ENCODE data around the gene FAM98C. TPM values are rescaled to one million over a fixed set of nuclear protein-coding genes. Genes with fewer than 3 reads are reported as not detected.
"Not testable (repeated sequence)": the region's sequence is repeated elsewhere in the genome, so short reads cannot be mapped to it uniquely, and the experiment has no call there.

The FAM98C gene
- polyA plus RNA-seq, 2 donors: 23.8 to 25.0 TPM

DNA sequence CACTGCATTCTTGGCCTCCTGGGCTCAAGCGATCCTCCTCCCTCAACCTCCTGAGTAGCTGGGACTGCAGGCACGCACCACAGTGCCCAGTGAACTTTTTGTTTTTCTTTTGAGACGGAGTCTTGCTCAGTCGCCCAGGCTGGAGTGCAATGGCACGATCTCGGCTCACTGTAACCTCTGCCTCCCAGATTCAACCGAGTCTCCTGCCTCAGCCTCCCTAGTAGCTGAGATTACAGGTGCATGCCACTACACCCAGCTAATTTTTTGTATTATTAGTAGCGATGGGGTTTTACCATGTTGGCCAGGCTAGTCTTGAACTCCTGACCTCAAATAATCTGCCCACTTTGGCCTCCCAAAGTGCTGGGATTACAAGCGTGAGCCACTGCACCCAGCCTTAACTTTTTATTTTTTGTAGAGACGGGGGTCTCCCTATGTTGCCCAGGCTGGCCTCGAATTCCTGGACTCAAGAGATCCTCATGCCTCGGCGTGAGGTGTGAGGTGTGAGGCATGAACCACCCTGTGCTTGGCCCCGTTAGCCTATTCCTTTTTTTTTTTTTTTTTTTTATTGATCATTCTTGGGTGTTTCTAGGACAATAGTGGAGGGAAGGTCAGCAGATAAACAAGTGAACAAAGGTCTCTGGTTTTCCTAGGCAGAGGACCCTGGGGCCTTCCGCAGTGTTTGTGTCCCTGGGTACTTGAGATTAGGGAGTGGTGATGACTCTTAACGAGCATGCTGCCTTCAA, 39.8 kb upstream of the FAM98C start:
- H3K27ac ChIP-seq (ENCODE audit: low read depth in 2 of 2, low read length in 1 of 2); H3K9me3 ChIP-seq (ENCODE audit: control insufficient read depth in 2 of 2, insufficient read depth in 1 of 2, low read depth in 1 of 2, low read length in 1 of 2); H3K4me3 ChIP-seq (ENCODE audit: low read depth in 1 of 2, low read length in 2 of 2); H3K4me1 ChIP-seq (ENCODE audit: control insufficient read depth in 2 of 2, insufficient read depth in 2 of 2, low read length in 1 of 2); H3K27me3 ChIP-seq (ENCODE audit: control insufficient read depth in 1 of 2, insufficient read depth in 2 of 2, low read length in 2 of 2); H3K36me3 ChIP-seq (ENCODE audit: control insufficient read depth in 2 of 2, insufficient read depth in 2 of 2, low read length in 1 of 2): not testable (repeated sequence)
- WGBS, 2 donors: 73 to 83% methylated on average over 14 to 15 of the region's 16 CpGs

DNA sequence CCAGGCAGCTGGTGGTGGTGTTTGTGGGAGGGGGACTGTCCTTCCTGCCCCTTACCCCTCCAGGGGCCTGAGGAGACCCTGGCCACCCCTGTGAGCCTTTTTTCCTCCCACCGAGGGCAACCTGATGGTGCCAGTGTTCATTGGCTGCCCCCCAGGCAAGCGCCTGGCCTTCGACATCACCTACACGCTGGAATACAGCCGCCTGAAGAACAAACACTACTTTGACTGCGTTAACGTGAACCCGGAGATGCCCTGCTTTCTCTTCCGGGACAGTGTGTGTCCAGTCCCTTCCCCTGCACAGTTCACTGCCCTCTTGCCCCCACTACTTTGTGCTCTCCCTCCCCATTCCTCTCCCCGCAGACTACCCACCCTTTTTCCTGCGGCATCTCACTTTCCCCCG, 35.9 kb upstream of the FAM98C start:
- no peaks in the 10 kb centered on the region for H3K27me3 ChIP-seq (ENCODE audit: control insufficient read depth in 1 of 2, insufficient read depth in 2 of 2, low read length in 2 of 2)
- WGBS, 2 donors: 65 to 71% methylated on average over 12 of the region's 12 CpGs

DNA sequence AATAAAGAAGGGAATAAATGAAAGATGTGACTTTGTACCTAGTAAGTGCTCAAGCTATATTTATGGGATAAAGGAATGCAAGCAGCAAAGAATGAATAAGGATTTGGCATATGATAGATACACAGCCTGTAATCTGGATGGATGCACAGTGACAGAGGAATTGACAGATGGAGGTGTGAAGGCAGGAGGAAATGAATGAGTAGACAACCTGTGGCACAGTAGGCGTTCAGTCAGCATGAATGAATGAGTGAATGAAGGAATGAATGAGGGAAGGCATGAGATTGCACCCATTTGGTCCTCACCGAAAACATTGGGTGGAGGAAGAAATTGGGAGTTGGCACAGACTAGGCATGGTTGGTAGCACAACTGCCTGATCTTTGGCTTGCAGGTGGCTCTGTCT, 33.3 kb upstream of the FAM98C start:
- Histone ChIP-seq H3K36me3 (ENCODE audit: control insufficient read depth in 2 of 2, insufficient read depth in 2 of 2, low read length in 1 of 2) (no peaks in the 10 kb centered on the region), H3K27ac (ENCODE audit: low read depth in 2 of 2, low read length in 1 of 2) (no peak overlapping the region), H3K27me3 (ENCODE audit: control insufficient read depth in 1 of 2, insufficient read depth in 2 of 2, low read length in 2 of 2) (no peaks in the 10 kb centered on the region), H3K9me3 (ENCODE audit: control insufficient read depth in 2 of 2, insufficient read depth in 1 of 2, low read depth in 1 of 2, low read length in 1 of 2) (no peaks in the 10 kb centered on the region), H3K4me1 (ENCODE audit: control insufficient read depth in 2 of 2, insufficient read depth in 2 of 2, low read length in 1 of 2) (no peaks in the 10 kb centered on the region), H3K4me3 (ENCODE audit: low read depth in 1 of 2, low read length in 2 of 2) (no peak overlapping the region)
- WGBS, 2 donors: 82 to 83% methylated on average over 2 of the region's 2 CpGs

More for the DNA sequence above, 35.9 kb upstream of the FAM98C start:
- no peak overlapping the region for H3K27ac ChIP-seq (ENCODE audit: low read depth in 2 of 2, low read length in 1 of 2)
- H3K4me3 ChIP-seq (ENCODE audit: low read depth in 1 of 2, low read length in 2 of 2): no peak overlapping the region
- H3K4me1 ChIP-seq (ENCODE audit: control insufficient read depth in 2 of 2, insufficient read depth in 2 of 2, low read length in 1 of 2): no peaks in the 10 kb centered on the region
- H3K9me3 ChIP-seq (ENCODE audit: control insufficient read depth in 2 of 2, insufficient read depth in 1 of 2, low read depth in 1 of 2, low read length in 1 of 2): no peaks in the 10 kb centered on the region
- no peaks in the 10 kb centered on the region for H3K36me3 ChIP-seq (ENCODE audit: control insufficient read depth in 2 of 2, insufficient read depth in 2 of 2, low read length in 1 of 2)

DNA sequence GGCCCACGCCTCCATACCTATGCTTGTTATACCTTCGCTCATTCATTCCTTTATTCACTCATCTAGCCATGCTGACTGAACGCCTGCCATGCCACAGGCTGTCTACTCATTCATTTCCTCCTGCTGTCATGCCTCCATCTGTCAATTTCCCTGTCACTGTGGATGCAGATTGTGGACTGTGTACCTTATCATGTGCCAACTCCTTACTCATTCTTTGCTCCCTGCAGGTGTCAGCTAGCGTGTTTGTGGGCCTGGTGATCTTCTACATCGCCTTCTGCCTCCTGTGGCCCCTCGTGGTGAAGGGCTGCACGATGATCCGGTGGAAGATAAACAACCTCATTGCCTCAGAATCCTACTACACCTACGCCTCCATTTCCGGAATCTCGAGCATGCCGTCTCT, 32.6 kb upstream of the FAM98C start:
- H3K27ac ChIP-seq (ENCODE audit: low read depth in 2 of 2, low read length in 1 of 2): no peak overlapping the region
- WGBS, 2 donors: 65 to 72% methylated on average over 12 of the region's 12 CpGs
- no peaks in the 10 kb centered on the region for H3K4me1 ChIP-seq (ENCODE audit: control insufficient read depth in 2 of 2, insufficient read depth in 2 of 2, low read length in 1 of 2)
- H3K27me3 ChIP-seq (ENCODE audit: control insufficient read depth in 1 of 2, insufficient read depth in 2 of 2, low read length in 2 of 2): no peaks in the 10 kb centered on the region
- no peak overlapping the region for H3K4me3 ChIP-seq (ENCODE audit: low read depth in 1 of 2, low read length in 2 of 2)
- H3K36me3 ChIP-seq (ENCODE audit: control insufficient read depth in 2 of 2, insufficient read depth in 2 of 2, low read length in 1 of 2): no peaks in the 10 kb centered on the region
- H3K9me3 ChIP-seq (ENCODE audit: control insufficient read depth in 2 of 2, insufficient read depth in 1 of 2, low read depth in 1 of 2, low read length in 1 of 2): no peaks in the 10 kb centered on the region

DNA sequence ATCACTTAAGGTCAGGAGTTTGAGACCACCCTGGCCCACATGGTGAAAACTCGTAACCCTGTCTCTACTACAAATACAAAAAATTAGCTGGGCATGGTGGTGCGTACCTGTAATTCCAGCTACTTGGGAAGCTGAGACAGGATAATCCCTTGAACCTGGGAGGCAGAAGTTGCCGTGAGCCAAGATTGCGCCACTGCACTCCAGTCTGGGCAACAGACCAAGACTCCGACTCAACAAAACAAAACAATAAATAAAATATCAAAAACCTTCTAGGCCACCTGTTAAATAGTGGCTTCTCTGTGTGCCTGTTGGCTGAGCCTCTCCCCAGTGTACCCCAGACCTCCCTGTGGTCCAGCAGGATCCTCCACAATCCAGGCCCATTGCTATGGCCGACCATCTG, 31.8 kb upstream of the FAM98C start:
- H3K36me3 ChIP-seq (ENCODE audit: control insufficient read depth in 2 of 2, insufficient read depth in 2 of 2, low read length in 1 of 2): no peaks in the 10 kb centered on the region
- H3K27me3 ChIP-seq (ENCODE audit: control insufficient read depth in 1 of 2, insufficient read depth in 2 of 2, low read length in 2 of 2): no peaks in the 10 kb centered on the region
- WGBS, 2 donors: 69 to 75% methylated on average over 6 of the region's 6 CpGs
- peaks cover 2 to 3% of the 10 kb centered on the region in 2 donors for H3K4me1 ChIP-seq (ENCODE audit: control insufficient read depth in 2 of 2, insufficient read depth in 2 of 2, low read length in 1 of 2)
- no peaks in the 10 kb centered on the region for H3K9me3 ChIP-seq (ENCODE audit: control insufficient read depth in 2 of 2, insufficient read depth in 1 of 2, low read depth in 1 of 2, low read length in 1 of 2)
- no peak overlapping the region for H3K27ac ChIP-seq (ENCODE audit: low read depth in 2 of 2, low read length in 1 of 2)
- no peak overlapping the region for H3K4me3 ChIP-seq (ENCODE audit: low read depth in 1 of 2, low read length in 2 of 2)

DNA sequence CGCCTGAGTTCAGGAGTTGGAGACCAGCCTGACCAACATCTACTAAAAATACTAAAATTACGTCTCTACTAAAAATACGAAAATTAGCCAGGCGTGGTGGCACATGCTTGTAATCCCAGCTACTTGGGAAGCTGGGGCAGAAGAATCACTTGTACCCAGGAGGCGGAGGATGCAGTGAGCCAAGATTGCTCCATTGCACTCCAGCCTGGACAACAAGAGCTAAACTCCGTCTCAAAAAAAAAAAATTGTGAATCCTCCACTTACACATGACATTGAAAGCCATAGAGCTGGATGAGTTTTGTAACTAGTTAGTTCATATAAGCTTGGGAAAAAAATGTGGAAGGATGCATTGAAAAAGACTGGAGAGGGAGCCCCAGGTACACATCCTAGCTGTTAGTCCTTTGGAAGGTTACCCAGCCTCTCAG, 29.0 kb upstream of the FAM98C start:
- H3K36me3 ChIP-seq (ENCODE audit: control insufficient read depth in 2 of 2, insufficient read depth in 2 of 2, low read length in 1 of 2): no peaks in the 10 kb centered on the region
- no peaks in the 10 kb centered on the region for H3K27me3 ChIP-seq (ENCODE audit: control insufficient read depth in 1 of 2, insufficient read depth in 2 of 2, low read length in 2 of 2)
- peak overlapping the region; percentile 23 to 45 for H3K4me3 ChIP-seq (ENCODE audit: low read depth in 1 of 2, low read length in 2 of 2)
- H3K9me3 ChIP-seq (ENCODE audit: control insufficient read depth in 2 of 2, insufficient read depth in 1 of 2, low read depth in 1 of 2, low read length in 1 of 2): no peaks in the 10 kb centered on the region
- WGBS, 2 donors: 63 to 66% methylated on average over 6 of the region's 6 CpGs
- peaks cover 7 to 8% of the 10 kb centered on the region in 2 donors for H3K4me1 ChIP-seq (ENCODE audit: control insufficient read depth in 2 of 2, insufficient read depth in 2 of 2, low read length in 1 of 2)
- H3K27ac ChIP-seq (ENCODE audit: low read depth in 2 of 2, low read length in 1 of 2): peak overlapping the region; percentile 79 to 87

DNA sequence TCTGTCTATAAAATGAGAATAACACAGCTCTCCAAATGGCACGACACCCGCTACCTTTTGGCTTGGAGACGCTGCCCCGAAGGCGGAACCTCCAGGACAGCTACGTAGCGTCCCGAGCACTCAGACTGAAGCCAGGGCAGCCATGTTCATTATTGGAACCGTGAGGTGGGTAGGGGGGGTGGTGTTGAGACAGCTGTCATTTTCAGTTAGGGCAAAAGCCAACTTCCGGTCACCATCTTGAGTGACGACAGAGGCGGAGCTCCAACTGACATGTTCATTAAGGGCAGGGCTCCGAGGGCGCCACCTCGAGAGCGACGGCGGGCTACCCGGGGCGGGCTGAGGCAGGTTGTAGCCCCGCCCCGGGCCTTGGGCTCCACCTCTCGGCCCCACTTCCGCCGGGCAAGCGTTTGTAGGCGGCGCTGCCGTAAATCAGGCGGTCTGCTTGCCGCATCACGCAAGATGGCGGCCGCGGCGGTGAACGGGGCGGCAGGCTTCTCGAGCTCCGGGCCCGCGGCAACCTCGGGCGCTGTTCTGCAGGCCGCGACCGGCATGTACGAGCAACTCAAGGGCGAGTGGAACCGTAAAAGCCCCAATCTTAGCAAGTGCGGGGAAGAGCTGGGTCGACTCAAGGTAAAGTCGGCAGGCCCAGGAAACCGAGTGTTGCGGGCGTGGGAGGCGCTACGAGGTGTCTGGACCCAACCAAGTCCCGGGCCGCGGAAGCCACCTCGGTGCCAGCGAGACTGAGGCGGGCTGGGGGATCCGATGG, 28.4 kb upstream of the FAM98C start, which contains the start of gene PSMD8:
Gene PSMD8 (plus strand): TSS at position 240 of the 766 bp plus-strand sequence. CDS start 31 bp downstream, at position 271.
- Histone ChIP-seq H3K4me3 (ENCODE audit: low read depth in 1 of 2, low read length in 2 of 2) (peak within 1 kb of the TSS; percentile 72 to 82), H3K36me3 (ENCODE audit: control insufficient read depth in 2 of 2, insufficient read depth in 2 of 2, low read length in 1 of 2) (peaks cover 0 to 5% of the 10 kb centered on the region in 2 donors), H3K4me1 (ENCODE audit: control insufficient read depth in 2 of 2, insufficient read depth in 2 of 2, low read length in 1 of 2) (peaks cover 7 to 8% of the 10 kb centered on the region in 2 donors), H3K27ac (ENCODE audit: low read depth in 2 of 2, low read length in 1 of 2) (peak within 1 kb of the TSS; percentile 90 to 95), H3K9me3 (ENCODE audit: control insufficient read depth in 2 of 2, insufficient read depth in 1 of 2, low read depth in 1 of 2, low read length in 1 of 2) (no peaks in the 10 kb centered on the region), H3K27me3 (ENCODE audit: control insufficient read depth in 1 of 2, insufficient read depth in 2 of 2, low read length in 2 of 2) (no peaks in the 10 kb centered on the region)
- 0 to 1% methylated on average over 63 to 65 of the region's 65 CpGs for WGBS, 2 donors

DNA sequence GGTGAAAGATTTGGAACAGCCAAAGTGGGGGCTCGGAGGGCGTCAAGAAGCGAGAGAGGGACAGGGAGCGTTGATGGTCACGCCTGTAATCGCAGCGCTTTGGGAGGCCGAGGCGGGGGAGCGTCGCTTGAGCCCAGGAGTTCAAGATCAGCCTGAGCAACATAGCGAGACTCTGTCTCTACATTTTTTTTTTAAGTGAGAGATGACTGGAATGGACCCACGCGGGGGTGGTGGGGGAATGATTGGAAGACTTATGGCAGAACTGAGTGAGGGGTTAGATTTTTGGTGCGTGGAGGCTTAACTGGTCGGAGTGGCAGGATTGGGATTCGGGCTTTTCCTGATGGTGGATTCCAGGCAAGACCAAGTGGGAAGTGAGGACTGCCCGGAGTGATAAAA, 27.8 kb upstream of the FAM98C start:
- Histone ChIP-seq H3K9me3 (ENCODE audit: control insufficient read depth in 2 of 2, insufficient read depth in 1 of 2, low read depth in 1 of 2, low read length in 1 of 2) (no peaks in the 10 kb centered on the region), H3K4me1 (ENCODE audit: control insufficient read depth in 2 of 2, insufficient read depth in 2 of 2, low read length in 1 of 2) (peaks cover 7 to 8% of the 10 kb centered on the region in 2 donors), H3K27me3 (ENCODE audit: control insufficient read depth in 1 of 2, insufficient read depth in 2 of 2, low read length in 2 of 2) (no peaks in the 10 kb centered on the region), H3K4me3 (ENCODE audit: low read depth in 1 of 2, low read length in 2 of 2) (peak overlapping the region; percentile 72 to 82), H3K36me3 (ENCODE audit: control insufficient read depth in 2 of 2, insufficient read depth in 2 of 2, low read length in 1 of 2) (peaks cover 0 to 7% of the 10 kb centered on the region in 2 donors), H3K27ac (ENCODE audit: low read depth in 2 of 2, low read length in 1 of 2) (peak overlapping the region; percentile 90 to 95)
- WGBS, 2 donors: 1 to 3% methylated on average over 18 of the region's 18 CpGs

DNA sequence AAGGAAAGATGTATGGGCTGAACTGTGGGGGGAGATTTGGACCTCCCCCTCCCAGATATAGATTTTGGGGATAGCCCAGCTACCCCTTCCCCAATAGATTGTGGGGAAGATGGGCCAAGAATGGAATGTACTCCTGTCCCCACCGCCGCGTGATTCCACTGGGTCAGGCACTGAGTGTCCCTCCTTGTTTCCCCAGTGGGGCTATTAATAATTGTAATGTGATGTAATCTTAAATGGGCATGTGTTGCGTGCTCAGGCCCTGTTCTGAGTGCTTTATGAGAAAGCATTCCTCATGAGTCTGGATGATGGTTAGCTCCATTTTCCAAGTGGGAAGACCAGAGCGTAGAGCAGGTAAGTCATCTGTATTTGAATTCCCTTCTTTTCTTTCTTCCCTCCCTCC, 27.1 kb upstream of the FAM98C start:
- Histone ChIP-seq H3K36me3 (ENCODE audit: control insufficient read depth in 2 of 2, insufficient read depth in 2 of 2, low read length in 1 of 2) (peaks cover 0 to 12% of the 10 kb centered on the region in 2 donors), H3K27me3 (ENCODE audit: control insufficient read depth in 1 of 2, insufficient read depth in 2 of 2, low read length in 2 of 2) (no peaks in the 10 kb centered on the region), H3K4me1 (ENCODE audit: control insufficient read depth in 2 of 2, insufficient read depth in 2 of 2, low read length in 1 of 2) (peaks cover 7 to 8% of the 10 kb centered on the region in 2 donors), H3K9me3 (ENCODE audit: control insufficient read depth in 2 of 2, insufficient read depth in 1 of 2, low read depth in 1 of 2, low read length in 1 of 2) (no peaks in the 10 kb centered on the region), H3K27ac (ENCODE audit: low read depth in 2 of 2, low read length in 1 of 2) (peak overlapping the region in 1 of 2 donors; percentile 95), H3K4me3 (ENCODE audit: low read depth in 1 of 2, low read length in 2 of 2) (peak overlapping the region; percentile 72 to 82)
- 78 to 79% methylated on average over 5 of the region's 5 CpGs for WGBS, 2 donors

Data from esophagus (tissue), 2 donors.